Esophagus muscularis mucosa (tissue), 4 donors: ENCODE results near the gene TJP1. TPM values are rescaled to one million over a fixed set of nuclear protein-coding genes. Genes with fewer than 3 reads are reported as not detected.
"Not testable (repeated sequence)": the region's sequence is repeated elsewhere in the genome, so short reads cannot be mapped to it uniquely, and the experiment has no call there.

Experiments used
- DNase-seq: peaks from one replicate; pipeline ENCODE4 v3.0.0-alpha.2; 2017; ENCODE audit errors: extremely low spot score
- H3K27ac ChIP-seq, 4 donors: fragments of 200-600 bp; sonication (generic); replicated peaks in 1 of 4; 1 replicate in 3 of 4; 2 replicates in 1 of 4; pipeline ENCODE4 v1.5.1; 2016 to 2019; ENCODE audit warnings: mild to moderate bottlenecking in 1 of 4
- H3K27me3 ChIP-seq, 4 donors: fragments of 200-600 bp; sonication (generic); one replicate each; pipeline versions ENCODE4 v1.5.1 to v1.6.0; 2016 to 2019
- H3K36me3 ChIP-seq, 4 donors: fragments of 200-600 bp; sonication (generic); one replicate each; pipeline ENCODE4 v1.5.1; 2016 to 2019
- H3K4me1 ChIP-seq, 4 donors: fragments of 200-600 bp; sonication (generic); one replicate each; pipeline ENCODE4 v1.5.1; 2016 to 2019
- H3K4me3 ChIP-seq, 4 donors: fragments of 200-600 bp; sonication (generic); 1 replicate in 2 of 4; 2 replicates in 2 of 4; pipeline ENCODE4 v1.5.1; 2016 to 2019; ENCODE audit warnings: mild to moderate bottlenecking in 4 of 4, moderate library complexity in 1 of 4
- H3K9me3 ChIP-seq, 4 donors: fragments of 200-600 bp; sonication (generic); 1 replicate in 3 of 4; 2 replicates in 1 of 4; pipeline ENCODE4 v1.5.1; 2016 to 2019
- EP300 ChIP-seq: sonication (generic); formaldehyde crosslinking; IDR thresholded peaks from one replicate; pipeline ENCODE4 v1.6.1; 2017; ENCODE audit warnings: antibody characterized with exemption
- POLR2A ChIP-seq: fragments of 450-650 bp; IDR thresholded peaks from one replicate; pipeline ENCODE4 v1.6.1; 2017; ENCODE audit warnings: antibody characterized with exemption, moderate library complexity, mild to moderate bottlenecking, low read depth
- POLR2AphosphoS5 ChIP-seq, 2 donors: sonication (generic); formaldehyde crosslinking; IDR thresholded peaks; one replicate each; pipeline ENCODE4 v1.6.1; 2017; ENCODE audit warnings: antibody characterized with exemption in 2 of 2
- WGBS: methylation state at CpG from one replicate; pipeline ENCODE4 v1.1.5; 2018; 5-methylcytosine and 5-hydroxymethylcytosine counted together
- intact Hi-C: fragments of 100-400 bp; cut with DNase I; formaldehyde crosslinking; loops from one replicate; pipeline ENCODE4 v1.15.1; 2023
- total RNA-seq, 4 donors: library from RNA; depleted of rRNA; stranded (reverse); fragments of >200 nt; gene quantifications; one replicate each; pipeline versions ENCODE4 v1.1.0 to v1.2.1, GENCODE V29; 2016
- TF ChIP-seq, protein P1 (sequence below), 3 experiments: fragments of 200-600 bp in 2 of 3; fragments of 450-650 bp in 1 of 3; sonication (generic) in 2 of 3; IDR thresholded peaks; one replicate each; pipeline ENCODE4 v1.5.1; 2017 to 2019; ENCODE audit warnings: antibody characterized with exemption in 3 of 3, mild to moderate bottlenecking in 2 of 3, moderate library complexity in 1 of 3

TJP1 gene
- total RNA-seq, 4 donors from 2014 or later = 69.4 to 108 (median 90.2) TPM

DNA sequence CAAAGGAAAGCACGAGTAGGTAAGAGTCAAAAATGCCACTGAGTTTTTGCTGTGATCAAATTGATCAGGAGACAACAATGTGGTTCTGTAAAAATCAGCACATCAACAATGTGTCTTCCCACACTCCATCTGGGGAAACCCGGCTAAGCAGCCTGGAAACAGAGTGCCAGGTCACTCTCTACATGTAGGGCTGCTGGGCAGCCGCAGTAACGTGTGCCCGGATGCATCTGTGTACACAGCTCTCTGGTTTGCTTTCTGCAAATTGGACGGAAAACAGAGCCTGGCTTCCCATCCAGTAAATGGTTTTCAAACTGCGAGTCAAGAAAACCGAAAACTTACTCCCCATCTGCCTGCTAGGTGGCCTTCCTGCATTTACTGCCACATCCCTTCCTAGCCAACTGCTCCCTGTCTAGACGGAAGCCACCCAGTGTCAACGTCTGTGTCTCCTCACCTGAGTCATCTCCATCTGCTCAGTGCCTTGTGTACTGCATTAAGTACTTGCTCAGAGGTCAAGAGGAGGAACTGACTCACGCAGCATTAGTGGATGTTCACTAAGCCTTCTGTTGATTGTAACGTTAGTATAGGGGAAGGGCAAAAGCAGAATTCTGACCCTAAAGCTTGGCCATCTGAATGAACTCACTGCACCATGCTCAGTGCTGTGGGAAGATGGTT is 124.1 kb downstream of the TJP1 start:
- intact Hi-C loops = no loop called here

GRCh38 chr15:29696950-29697738 is 125.1 kb downstream of the TJP1 start:
- DNase-seq = no peak
- Histone ChIP-seq H3K27me3 (no peaks in the 10 kb centered on the region), H3K27ac (no peak overlapping the region), H3K4me3 (no peak overlapping the region), H3K9me3 (peaks cover 0 to 11% (median 2%) of the 10 kb centered on the region in 4 donors), H3K36me3 (peaks cover 15 to 46% (median 42%) of the 10 kb centered on the region in 4 donors), H3K4me1 (no peaks in the 10 kb centered on the region)
- 86% methylated on average over 15 of the region's 15 CpGs for WGBS
- no peak for TF ChIP-seq POLR2AphosphoS5 (IDR thresholded peaks at IDR 0.05)
- TF ChIP-seq EP300 = no peak
- no peak for TF ChIP-seq POLR2A
- TF ChIP-seq, protein P1, sequence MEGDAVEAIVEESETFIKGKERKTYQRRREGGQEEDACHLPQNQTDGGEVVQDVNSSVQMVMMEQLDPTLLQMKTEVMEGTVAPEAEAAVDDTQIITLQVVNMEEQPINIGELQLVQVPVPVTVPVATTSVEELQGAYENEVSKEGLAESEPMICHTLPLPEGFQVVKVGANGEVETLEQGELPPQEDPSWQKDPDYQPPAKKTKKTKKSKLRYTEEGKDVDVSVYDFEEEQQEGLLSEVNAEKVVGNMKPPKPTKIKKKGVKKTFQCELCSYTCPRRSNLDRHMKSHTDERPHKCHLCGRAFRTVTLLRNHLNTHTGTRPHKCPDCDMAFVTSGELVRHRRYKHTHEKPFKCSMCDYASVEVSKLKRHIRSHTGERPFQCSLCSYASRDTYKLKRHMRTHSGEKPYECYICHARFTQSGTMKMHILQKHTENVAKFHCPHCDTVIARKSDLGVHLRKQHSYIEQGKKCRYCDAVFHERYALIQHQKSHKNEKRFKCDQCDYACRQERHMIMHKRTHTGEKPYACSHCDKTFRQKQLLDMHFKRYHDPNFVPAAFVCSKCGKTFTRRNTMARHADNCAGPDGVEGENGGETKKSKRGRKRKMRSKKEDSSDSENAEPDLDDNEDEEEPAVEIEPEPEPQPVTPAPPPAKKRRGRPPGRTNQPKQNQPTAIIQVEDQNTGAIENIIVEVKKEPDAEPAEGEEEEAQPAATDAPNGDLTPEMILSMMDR (IDR thresholded peaks at IDR 0.05) = no peak
- intact Hi-C loops = no loop called here

More for the DNA sequence above, 124.1 kb downstream of the TJP1 start:
- Histone ChIP-seq H3K9me3 (peaks cover 0 to 11% (median 2%) of the 10 kb centered on the region in 4 donors), H3K4me1 (no peaks in the 10 kb centered on the region), H3K27ac (no peak overlapping the region), H3K36me3 (peaks cover 19 to 56% (median 52%) of the 10 kb centered on the region in 4 donors), H3K4me3 (no peak overlapping the region), H3K27me3 (no peaks in the 10 kb centered on the region)
- WGBS = 84% methylated on average over 12 of the region's 12 CpGs
- DNase-seq = no peak
- TF ChIP-seq POLR2A (no peak), EP300 (no peak), POLR2AphosphoS5 (IDR thresholded peaks at IDR 0.05) (no peak)
- TF ChIP-seq, protein P1 (IDR thresholded peaks at IDR 0.05) = no peak

DNA sequence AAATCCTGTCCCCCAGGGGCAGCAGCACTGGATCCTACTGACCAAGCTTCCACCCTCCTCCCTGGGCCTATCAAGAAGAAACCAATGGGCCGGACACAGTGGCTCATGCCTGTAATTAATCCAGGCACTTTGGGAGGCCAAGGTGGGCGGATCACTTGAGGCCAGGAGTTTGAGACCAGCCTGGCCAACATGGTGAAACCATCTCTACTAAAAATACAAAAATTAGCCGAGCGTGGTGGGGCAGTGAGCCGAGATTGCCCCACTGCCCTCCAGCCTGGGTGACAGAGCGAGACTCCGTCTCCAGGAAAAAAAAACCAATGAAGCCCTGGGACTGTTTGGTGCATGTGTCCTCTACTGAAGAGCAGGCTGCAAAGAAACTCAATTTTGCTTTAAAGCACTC is 125.8 kb downstream of the TJP1 start:
- Histone ChIP-seq H3K36me3 (peaks cover 14 to 39% (median 37%) of the 10 kb centered on the region in 4 donors), H3K9me3 (peaks cover 0 to 11% (median 2%) of the 10 kb centered on the region in 4 donors)
- H3K27ac ChIP-seq, intact Hi-C loops, DNase-seq, H3K4me1 ChIP-seq, H3K4me3 ChIP-seq, H3K27me3 ChIP-seq: not testable (repeated sequence)
- 95% methylated on average over 6 of the region's 7 CpGs for WGBS

DNA sequence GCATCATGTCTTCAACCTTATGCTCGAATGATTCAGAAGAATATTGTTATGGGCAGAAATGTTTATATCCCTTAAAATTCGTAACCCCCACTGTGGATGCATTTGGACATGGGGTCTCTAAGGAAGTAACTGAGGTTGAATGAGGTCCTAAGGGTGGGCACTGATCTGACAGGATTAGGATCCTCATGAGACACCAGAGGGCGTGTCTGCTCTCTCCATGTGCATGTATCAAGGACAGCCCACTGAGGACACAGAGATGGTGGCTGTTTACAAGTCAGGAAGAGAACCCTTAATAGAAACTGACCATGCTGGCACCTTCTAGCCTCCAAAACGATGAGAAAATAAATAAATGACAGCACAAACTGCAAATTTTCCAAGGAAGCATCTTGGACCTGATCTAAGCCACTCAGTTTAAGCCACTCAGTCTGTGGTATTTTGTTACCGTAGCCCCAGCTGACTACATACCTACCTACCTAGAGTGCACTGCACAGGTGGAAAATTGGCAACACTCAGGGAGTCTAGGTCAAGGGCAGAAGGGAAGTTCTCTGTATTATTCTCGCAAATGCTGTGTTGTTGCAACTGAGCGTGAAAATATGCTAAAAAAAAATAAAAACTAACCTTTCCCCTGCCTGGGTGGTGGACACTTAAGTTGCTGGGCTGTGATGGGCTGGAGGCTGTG is 126.6 kb downstream of the TJP1 start:
- no peak overlapping the region for H3K4me3 ChIP-seq
- peaks cover 0 to 11% (median 2%) of the 10 kb centered on the region in 4 donors for H3K9me3 ChIP-seq
- no peak overlapping the region for H3K27ac ChIP-seq
- no peaks in the 10 kb centered on the region for H3K27me3 ChIP-seq
- TF ChIP-seq EP300 (no peak), POLR2A (no peak), POLR2AphosphoS5 (IDR thresholded peaks at IDR 0.05) (no peak)
- TF ChIP-seq, protein P1 (IDR thresholded peaks at IDR 0.05) = no peak
- peaks cover 10 to 31% (median 28%) of the 10 kb centered on the region in 4 donors for H3K36me3 ChIP-seq
- no peaks in the 10 kb centered on the region for H3K4me1 ChIP-seq
- no peak for DNase-seq
- WGBS = 80% methylated on average over 7 of the region's 7 CpGs
- intact Hi-C loops = no loop called here

DNA sequence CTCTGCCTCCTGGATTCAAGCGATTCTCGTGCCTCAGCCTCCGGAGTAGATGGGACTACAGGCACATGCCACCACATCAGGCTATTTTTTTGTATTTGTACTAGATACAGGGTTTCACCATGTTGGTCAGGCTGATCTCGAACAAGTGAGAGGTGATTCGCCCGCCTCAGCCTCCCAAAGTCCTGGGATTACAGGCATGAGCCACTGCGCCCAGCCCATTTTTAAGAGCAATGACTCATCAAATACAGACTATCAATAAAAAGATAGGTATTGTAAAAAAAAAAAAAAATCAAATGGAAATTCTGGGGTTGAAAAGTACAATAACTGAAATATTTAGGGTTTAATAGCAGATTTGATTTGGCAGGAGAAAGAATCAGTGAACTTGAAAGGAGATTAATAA is 129.0 kb downstream of the TJP1 start:
- Histone ChIP-seq H3K27me3 (no peaks in the 10 kb centered on the region), H3K4me1 (no peaks in the 10 kb centered on the region), H3K27ac (no peak overlapping the region), H3K9me3 (peaks cover 0 to 11% (median 2%) of the 10 kb centered on the region in 4 donors), H3K36me3 (peaks cover under 1 to 11% (median 7%) of the 10 kb centered on the region in 4 donors), H3K4me3 (no peak overlapping the region)
- no peak for DNase-seq
- intact Hi-C loops = no loop called here
- WGBS = 97% methylated on average over 7 of the region's 7 CpGs
- TF ChIP-seq POLR2AphosphoS5 (IDR thresholded peaks at IDR 0.05) = no peak
- TF ChIP-seq EP300 = no peak
- no peak for TF ChIP-seq POLR2A
- TF ChIP-seq, protein P1 (IDR thresholded peaks at IDR 0.05) = no peak
